Measurements from ENCODE around the gene S100A11. TPM values are rescaled to one million over a fixed set of nuclear protein-coding genes. Genes with fewer than 3 reads are reported as not detected.

S100A11 gene
- total RNA-seq, 1 donor from 2014 or later, result 77.9 TPM

DNA sequence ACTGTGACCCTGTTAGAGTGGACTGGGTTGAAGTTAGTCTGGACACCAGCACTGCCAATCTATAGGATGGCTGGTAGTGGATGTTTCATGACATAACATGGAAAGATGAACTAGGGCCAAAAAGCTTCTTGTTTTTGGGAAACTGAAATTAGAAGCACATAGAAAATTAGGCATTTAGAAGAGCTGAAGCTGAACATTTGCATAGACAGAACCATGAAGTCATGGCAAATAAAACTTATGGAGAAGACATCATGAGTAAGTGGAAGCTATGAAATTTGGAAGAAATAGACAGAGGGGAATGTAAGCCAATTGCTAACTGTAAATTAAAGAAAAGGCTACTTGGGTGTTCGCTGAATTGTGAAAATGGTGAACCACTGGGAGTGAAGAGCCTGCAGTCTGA lies 2.7 kb upstream of the S100A11 start:
- no peak for DNase-seq (ENCODE audit: low read depth)

DNA sequence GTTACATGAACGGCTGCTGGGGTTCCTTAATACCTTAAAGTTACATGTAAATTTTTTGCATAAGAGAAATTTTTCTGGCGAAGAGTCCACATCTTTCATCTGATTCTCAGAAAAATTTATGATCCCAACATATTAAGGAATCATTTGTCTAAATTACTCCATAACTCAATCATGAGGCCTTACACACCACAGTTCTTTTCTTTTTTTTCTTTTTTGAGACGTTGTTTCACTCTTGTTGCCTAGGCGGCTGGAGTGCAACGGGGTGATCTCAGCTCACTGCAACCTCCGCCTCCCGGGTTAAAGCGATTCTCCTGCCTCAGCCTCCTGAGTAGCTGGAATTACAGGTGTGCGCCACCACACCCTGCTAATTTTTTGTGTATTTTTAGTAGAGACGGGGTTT lies 2.1 kb upstream of the S100A11 start:
- DNase-seq (ENCODE audit: low read depth), result no peak

DNA sequence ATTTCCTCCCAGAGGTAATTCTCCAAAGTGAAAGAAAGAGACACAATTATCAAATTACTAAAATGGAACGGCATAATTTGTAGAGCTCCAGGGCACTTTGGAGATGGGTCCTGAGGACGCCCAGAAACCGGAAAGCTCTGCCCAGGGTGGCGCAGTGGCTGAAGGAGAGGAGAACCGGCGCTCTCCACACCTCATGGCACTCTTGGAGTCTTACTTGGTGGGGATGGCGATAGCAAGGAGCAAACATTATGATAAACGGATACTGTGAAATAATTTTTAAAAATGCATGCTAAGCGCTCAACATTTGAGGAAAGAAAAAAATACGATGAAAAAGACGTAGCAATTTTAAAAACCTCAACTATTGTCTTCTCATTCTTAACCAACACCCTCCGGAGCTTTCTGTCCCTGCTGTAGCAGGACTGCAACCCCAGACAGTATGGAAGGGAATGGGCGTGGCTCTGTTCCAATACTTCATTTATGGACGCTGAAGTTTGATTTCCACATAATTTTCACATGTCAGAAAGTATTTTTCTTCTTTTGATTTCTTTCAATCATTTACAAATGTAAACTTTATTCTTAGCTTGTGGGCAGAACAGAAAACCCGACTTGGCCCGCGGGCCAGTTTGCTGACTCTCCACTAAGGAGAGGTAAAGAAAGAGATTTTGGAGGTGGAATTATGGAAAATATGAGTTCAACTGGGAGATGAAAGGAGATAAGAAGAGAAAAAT lies 1.1 kb downstream of the S100A11 start:
- DNase-seq (ENCODE audit: low read depth), result no peak

DNA sequence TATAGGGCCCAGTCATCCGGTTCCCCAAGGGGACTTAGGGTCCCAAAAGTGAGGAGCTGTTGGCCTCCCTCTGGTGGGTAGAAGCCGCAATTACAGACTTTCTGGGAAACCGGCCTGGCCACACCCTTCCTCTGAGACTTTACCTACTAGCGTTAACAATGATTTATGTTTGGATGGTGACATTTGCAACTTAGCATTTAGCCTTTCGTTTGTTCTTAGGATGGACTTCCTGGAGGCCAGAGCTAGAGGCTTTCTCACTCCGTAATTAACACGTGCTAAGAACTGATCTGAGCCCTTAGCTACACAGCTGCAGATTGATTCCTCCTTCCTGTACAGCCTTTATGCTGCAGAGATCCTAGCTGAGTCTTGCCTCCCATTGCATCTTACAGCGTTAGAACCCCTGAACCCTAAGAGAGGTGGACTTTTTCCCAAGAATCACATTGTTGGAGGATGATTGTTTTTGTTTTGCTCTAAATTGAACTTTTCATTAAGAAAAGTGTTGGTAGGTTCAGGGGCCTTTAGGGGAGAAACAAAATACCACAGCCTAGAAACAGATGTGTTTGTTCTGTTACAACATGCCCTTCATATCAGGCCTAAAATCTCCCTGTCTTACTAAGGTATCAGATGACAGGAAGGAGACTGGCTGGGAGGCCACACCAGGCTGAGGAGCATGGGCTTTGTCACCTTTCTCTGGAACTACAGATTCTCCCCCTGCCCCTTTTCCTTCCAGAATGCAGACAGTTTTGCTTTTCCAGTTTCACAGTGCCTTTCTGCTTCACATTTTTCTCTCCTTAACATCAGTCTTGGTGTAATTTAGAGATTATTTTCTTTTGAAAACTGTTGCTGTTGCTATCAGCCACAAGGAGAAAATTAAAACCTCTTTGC lies 1.9 kb downstream of the S100A11 start:
- peak; percentile 69 for DNase-seq (ENCODE audit: low read depth)

- no peak for DNase-seq (ENCODE audit: low read depth)
Measured at GRCh38 chr1:152034324-152034653, 2.5 kb downstream of the S100A11 start.

- no peak for DNase-seq (ENCODE audit: low read depth)
Measured at GRCh38 chr1:152029929-152030211, 6.9 kb downstream of the S100A11 start.

GRCh38 chr1:152029144-152029928 lies 7.5 kb downstream of the S100A11 start:
- no peak for DNase-seq (ENCODE audit: low read depth)

DNA sequence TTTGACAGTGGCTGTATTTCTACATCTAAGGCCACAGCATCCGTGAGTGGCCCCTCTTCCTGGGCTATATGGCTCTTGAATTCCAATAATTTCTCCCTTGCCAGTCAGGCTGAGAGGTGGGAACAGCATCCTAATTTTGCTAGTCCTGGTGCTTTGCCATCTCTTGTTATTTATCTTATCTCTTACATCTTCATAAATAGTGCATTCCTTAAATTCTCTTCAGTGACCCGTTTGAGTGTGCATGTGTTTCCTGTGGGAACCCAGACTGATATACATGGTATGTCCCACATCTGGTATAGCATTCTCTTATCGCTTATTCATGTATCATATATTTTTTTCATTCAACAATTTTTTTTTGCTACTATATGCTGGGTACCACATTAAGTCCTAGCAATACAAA lies 9.9 kb downstream of the S100A11 start:
- no peak for DNase-seq (ENCODE audit: low read depth)

GRCh38 chr1:152024223-152024622 lies 12.6 kb downstream of the S100A11 start:
- DNase-seq (ENCODE audit: low read depth), result no peak

DNA sequence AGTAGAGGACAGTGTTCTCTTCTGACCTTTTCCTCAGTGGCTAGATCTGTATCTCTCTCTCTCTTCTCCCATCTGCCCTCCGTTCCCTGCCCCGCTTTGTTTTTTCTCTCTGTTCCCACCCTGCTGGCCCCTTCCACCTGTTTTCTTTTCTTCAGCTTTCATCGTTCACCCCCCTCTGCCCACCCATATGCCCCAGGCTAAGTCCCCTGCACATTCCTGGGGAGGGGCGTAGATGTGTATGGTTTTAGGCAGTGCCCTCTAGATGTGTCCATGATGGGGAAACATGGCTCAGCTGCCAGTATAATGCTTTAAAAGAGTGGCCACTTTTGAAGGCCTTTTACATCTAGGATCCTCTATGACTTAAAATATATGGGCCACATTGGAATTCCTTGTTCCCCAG lies 13.6 kb downstream of the S100A11 start:
- DNase-seq (ENCODE audit: low read depth), result no peak

DNA sequence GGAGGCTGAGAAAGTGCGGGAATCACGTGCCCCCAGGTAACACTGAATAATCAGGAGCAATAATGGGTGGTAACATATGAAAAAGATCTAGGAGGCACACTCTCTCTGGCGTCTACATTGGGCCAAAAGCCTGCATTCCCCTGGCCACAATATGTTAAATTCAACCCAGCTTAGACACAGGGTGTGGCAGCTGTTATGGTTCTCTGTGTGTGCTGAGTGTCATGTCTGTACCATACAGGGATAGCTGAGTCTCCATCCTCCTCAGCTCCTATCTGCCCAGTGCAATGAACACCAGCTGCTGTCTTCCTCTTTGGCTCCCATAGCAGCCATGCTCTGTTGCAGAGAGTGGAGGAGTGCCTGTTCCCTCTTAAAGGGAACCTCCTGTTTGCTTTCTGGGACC lies 14.3 kb downstream of the S100A11 start:
- DNase-seq (ENCODE audit: low read depth), result no peak

- no peak for DNase-seq (ENCODE audit: low read depth)
Measured at GRCh38 chr1:152021569-152021968, 15.2 kb downstream of the S100A11 start.

DNA sequence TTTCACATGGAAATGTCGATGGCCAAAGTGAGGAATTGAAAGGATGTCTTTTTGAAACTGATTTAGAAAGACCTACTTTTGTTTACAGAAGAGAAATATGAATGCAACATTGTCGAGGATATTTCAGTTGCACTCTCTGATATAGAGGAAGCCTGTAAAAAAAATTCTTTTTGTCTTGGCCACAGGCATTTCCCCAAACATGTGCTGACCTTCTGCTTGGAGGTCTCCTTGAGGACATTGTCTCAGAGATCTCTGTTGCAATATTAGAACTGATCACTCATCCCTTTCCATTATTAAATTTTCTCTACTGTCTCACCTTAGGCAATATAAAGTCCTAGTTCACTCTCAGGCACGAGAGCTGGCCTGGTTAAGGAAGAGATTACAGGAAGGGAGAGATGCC lies 16.0 kb downstream of the S100A11 start:
- DNase-seq (ENCODE audit: low read depth), result no peak

DNA sequence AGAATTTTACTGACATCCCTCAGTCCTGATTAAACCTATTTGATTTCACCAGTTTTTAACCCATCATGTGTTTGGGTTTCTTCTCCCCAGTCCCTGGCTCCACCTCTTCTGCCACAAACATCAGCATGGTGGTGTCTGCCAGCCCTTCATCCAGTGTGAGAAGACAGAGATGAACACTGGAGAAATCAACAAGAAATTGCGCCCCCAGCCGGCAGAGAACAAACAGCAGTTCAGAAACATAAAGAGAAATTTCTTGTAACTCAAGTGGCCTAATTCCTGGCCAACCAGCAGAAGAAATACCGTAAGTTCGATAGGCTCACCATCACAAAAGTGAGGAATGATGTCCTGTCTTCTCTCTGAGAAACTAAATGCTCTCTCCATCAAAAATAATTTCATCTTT lies 18.3 kb downstream of the S100A11 start:
- DNase-seq (ENCODE audit: low read depth), result no peak

GRCh38 chr1:152015766-152016165 lies 21.0 kb downstream of the S100A11 start:
- no peak for DNase-seq (ENCODE audit: low read depth)

GRCh38 chr1:152014943-152015342 lies 21.9 kb downstream of the S100A11 start:
- no peak for DNase-seq (ENCODE audit: low read depth)

DNA sequence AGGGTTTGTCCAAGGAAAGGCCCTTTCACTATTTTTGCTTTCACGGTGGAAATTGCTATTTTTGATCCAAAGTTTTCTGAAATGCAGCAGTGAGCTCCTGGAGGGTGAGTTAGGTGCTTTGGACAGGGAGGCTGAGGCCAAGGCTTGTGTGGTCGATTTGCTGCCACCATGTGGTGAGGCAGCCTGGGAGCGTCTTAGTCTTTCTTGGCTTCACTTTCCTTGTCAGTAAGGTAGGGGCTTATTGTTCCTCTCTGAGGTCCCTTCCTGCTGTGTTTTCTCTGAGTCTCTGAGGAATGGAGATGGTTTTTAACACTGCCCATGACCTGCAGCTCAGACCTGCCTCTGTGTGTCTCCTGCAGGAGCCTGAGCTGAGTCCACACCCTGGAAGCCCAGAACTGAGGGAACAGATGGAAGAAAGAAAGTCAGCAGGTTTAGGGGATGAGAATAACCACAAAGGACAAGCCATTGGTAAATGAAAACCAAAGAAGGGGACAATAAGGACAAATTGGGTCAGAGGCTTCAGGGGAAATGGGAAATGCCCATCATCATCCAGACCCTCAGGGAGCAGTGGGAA lies 23.1 kb downstream of the S100A11 start:
- DNase-seq (ENCODE audit: low read depth), result peak; percentile 61

- no peak for DNase-seq (ENCODE audit: low read depth)
Measured at GRCh38 chr1:152009691-152010090, 27.1 kb downstream of the S100A11 start.

DNA sequence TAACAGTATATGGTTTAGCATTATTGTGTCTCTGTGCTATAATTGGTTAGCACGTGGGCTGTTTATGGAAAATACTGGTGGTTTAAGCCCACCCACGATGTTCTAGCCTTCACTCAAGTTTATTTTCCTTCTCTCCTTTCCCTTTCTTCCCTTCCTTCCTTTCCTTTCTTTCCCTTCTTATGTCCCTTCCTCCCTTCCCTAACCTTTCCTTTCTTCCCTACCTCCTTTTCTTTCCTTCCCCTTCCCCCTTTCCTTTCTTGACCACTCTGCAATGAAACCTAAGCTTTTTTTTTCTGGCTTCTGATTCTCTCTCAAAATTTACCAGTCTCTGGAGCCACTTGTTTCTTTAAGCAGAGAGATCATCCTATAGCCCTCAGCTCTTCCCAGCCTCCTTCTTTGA lies 29.8 kb downstream of the S100A11 start:
- no peak for DNase-seq (ENCODE audit: low read depth)

- DNase-seq (ENCODE audit: low read depth), result no peak
Measured at GRCh38 chr1:152005360-152005912, 31.4 kb downstream of the S100A11 start.

DNA sequence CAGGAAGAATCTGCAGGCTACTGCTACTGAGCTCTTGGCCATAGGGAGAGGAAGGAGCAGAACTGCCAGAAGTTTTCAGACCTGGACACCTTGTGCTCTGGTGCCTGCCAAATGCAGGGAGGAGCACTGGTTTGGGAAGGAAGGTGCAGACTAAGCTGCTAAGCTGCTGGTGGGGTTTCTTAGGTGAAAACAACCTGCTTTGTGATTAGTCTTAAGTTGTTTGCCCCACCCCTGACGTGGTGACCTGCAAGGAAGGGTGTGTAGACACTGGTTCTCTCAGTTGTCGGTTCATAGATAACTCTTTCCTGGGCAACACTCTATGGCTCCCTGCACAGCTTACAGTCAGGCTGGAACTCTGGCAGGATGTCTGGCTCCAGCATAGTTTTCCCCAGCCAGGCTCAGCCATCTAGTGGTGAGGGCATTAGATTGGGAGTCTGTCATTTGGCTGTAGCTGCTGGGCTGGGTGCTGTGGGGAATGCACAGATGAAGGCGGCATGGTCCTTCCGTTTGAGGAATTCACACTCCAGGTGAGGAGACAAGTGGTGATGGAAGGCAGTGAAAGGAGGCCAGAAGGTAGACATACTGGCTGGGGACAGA lies 32.9 kb downstream of the S100A11 start:
- no peak for DNase-seq (ENCODE audit: low read depth)

GRCh38 chr1:152002960-152003359 lies 33.8 kb downstream of the S100A11 start:
- no peak for DNase-seq (ENCODE audit: low read depth)
